HEK293 (cell line): ENCODE results near the gene RCL1.
"Not testable (repeated sequence)": the region's sequence is repeated elsewhere in the genome, so short reads cannot be mapped to it uniquely, and the experiment has no call there.

Experiments used
- CTCF ChIA-PET: fragments of 350-600 bp; formaldehyde crosslinking; extraction: SDS; loops from one replicate; lab custom pipeline; 2021; ENCODE audit warnings: antibody characterized with exemption; lab: Yijun Ruan, JAX
- POLR2A ChIA-PET: fragments of 300-600 bp; formaldehyde crosslinking; extraction: SDS; loops from one replicate; lab custom pipeline; 2020; ENCODE audit warnings: antibody characterized with exemption, inconsistent platforms; lab: Yijun Ruan, JAX
- H3K27ac ChIP-seq: fragments of 200-500 bp; sonication (Bioruptor generic); 2 replicates; pipeline ENCODE4 v1.5.1; 2014; ENCODE audit warnings: low read depth, low read length, control low read depth, inconsistent platforms; ENCODE audit errors: extremely low read depth
- H3K36me3 ChIP-seq, 2 experiments: fragments of 200-500 bp in 1 of 2; sonication (Bioruptor generic) in 1 of 2; 1 replicate in 1 of 2; 2 replicates in 1 of 2; pipeline ENCODE4 v1.5.1; 2014 to 2017; ENCODE audit warnings: inconsistent platforms in 2 of 2, low read length in 2 of 2; ENCODE audit not compliant: control insufficient read depth in 2 of 2, insufficient read depth in 1 of 2
- H3K4me1 ChIP-seq: fragments of 200-500 bp; sonication (Bioruptor generic); 2 replicates; pipeline ENCODE4 v1.5.1; 2014; ENCODE audit warnings: mild to moderate bottlenecking, low read length, inconsistent platforms; ENCODE audit not compliant: control insufficient read depth, insufficient read depth
- H3K4me3 ChIP-seq: 2 replicates; pipeline ENCODE4 v1.5.1; 2011; ENCODE audit warnings: low read depth, mild to moderate bottlenecking, control low read depth, low read length, moderate library complexity
- H3K9me3 ChIP-seq: fragments of 200-500 bp; sonication (Bioruptor generic); 2 replicates; pipeline ENCODE4 v1.5.1; 2014; ENCODE audit warnings: low read depth, low read length, inconsistent platforms; ENCODE audit not compliant: control insufficient read depth, insufficient read depth
- GLIS1 ChIP-seq: fragments of 450-650 bp; formaldehyde crosslinking; IDR thresholded peaks from 2 replicates; pipeline ENCODE4 v1.5.1; 2016; ENCODE audit warnings: missing biosample characterization, missing genetic modification characterization
- IKZF3 ChIP-seq: fragments of 450-650 bp; IDR thresholded peaks from 2 replicates; pipeline ENCODE4 v1.5.0; 2018; ENCODE audit warnings: missing biosample characterization, mild to moderate bottlenecking, missing genetic modification characterization, moderate library complexity
- SETDB1 ChIP-seq: IDR thresholded peaks from one replicate; pipeline ENCODE4 v1.6.1; 2017; ENCODE audit warnings: mild to moderate bottlenecking, low read length, moderate library complexity, mixed read lengths; ENCODE audit not compliant: insufficient read length
- ZFHX2 ChIP-seq: fragments of 450-650 bp; formaldehyde crosslinking; conservative IDR thresholded peaks from 2 replicates; pipeline ENCODE4 v1.5.1; 2016; ENCODE audit warnings: missing biosample characterization, missing genetic modification characterization
- ZNF121 ChIP-seq: fragments of 450-650 bp; formaldehyde crosslinking; IDR thresholded peaks from 2 replicates; pipeline ENCODE4 v1.5.1; 2016; ENCODE audit warnings: missing biosample characterization, missing genetic modification characterization
- ZNF140 ChIP-seq: fragments of 450-650 bp; formaldehyde crosslinking; IDR thresholded peaks from 2 replicates; pipeline ENCODE4 v1.5.1; 2016; ENCODE audit warnings: missing biosample characterization, missing genetic modification characterization
- ZNF146 ChIP-seq: fragments of 450-650 bp; formaldehyde crosslinking; IDR thresholded peaks from 2 replicates; pipeline ENCODE4 v1.5.1; 2016; ENCODE audit warnings: missing biosample characterization, missing genetic modification characterization
- ZNF157 ChIP-seq: fragments of 450-650 bp; formaldehyde crosslinking; IDR thresholded peaks from 2 replicates; pipeline ENCODE4 v1.5.1; 2016; ENCODE audit warnings: missing biosample characterization, missing genetic modification characterization
- ZNF18 ChIP-seq: fragments of 450-650 bp; formaldehyde crosslinking; IDR thresholded peaks from 2 replicates; pipeline ENCODE4 v1.5.1; 2016; ENCODE audit warnings: missing biosample characterization, missing genetic modification characterization
- ZNF26 ChIP-seq: fragments of 450-650 bp; formaldehyde crosslinking; IDR thresholded peaks from 2 replicates; pipeline ENCODE4 v1.5.1; 2016; ENCODE audit warnings: missing biosample characterization, missing genetic modification characterization
- ZNF37A ChIP-seq: fragments of 450-650 bp; IDR thresholded peaks from 2 replicates; pipeline ENCODE4 v1.5.1; 2018; ENCODE audit warnings: missing biosample characterization, missing genetic modification characterization
- ZNF514 ChIP-seq: fragments of 450-650 bp; formaldehyde crosslinking; IDR thresholded peaks from 2 replicates; pipeline ENCODE4 v1.5.1; 2016; ENCODE audit warnings: missing biosample characterization, missing genetic modification characterization
- ZNF645 ChIP-seq: fragments of 450-650 bp; formaldehyde crosslinking; IDR thresholded peaks from 2 replicates; pipeline ENCODE4; 2016; ENCODE audit warnings: missing biosample characterization, missing genetic modification characterization
- ZNF654 ChIP-seq: fragments of 450-650 bp; formaldehyde crosslinking; IDR thresholded peaks from 2 replicates; pipeline ENCODE4 v1.5.1; 2016; ENCODE audit warnings: low read depth, missing biosample characterization, missing genetic modification characterization
- ZNF664 ChIP-seq: fragments of 450-650 bp; formaldehyde crosslinking; IDR thresholded peaks from 2 replicates; pipeline ENCODE4 v1.5.1; 2016; ENCODE audit warnings: missing biosample characterization, missing genetic modification characterization
- ZNF677 ChIP-seq: fragments of 450-650 bp; IDR thresholded peaks from 2 replicates; pipeline ENCODE4 v1.5.0; 2018; ENCODE audit warnings: missing biosample characterization, mild to moderate bottlenecking, missing genetic modification characterization, moderate library complexity
- ZNF701 ChIP-seq: fragments of 450-650 bp; formaldehyde crosslinking; IDR thresholded peaks from 2 replicates; pipeline ENCODE4 v1.5.1; 2016; ENCODE audit warnings: missing biosample characterization, missing genetic modification characterization
- ZNF843 ChIP-seq: fragments of 450-650 bp; formaldehyde crosslinking; IDR thresholded peaks from 2 replicates; pipeline ENCODE4 v1.5.1; 2016; ENCODE audit warnings: missing biosample characterization, missing genetic modification characterization
- ZSCAN30 ChIP-seq: fragments of 450-650 bp; IDR thresholded peaks from 2 replicates; pipeline ENCODE4 v1.5.1; 2018; ENCODE audit warnings: missing biosample characterization, mild to moderate bottlenecking, missing genetic modification characterization, moderate library complexity
- TF ChIP-seq, protein P1 (sequence below): fragments of 450-650 bp; formaldehyde crosslinking; IDR thresholded peaks from 2 replicates; pipeline ENCODE4 v1.5.1; 2016; ENCODE audit warnings: missing biosample characterization, missing genetic modification characterization

RCL1 gene

DNA sequence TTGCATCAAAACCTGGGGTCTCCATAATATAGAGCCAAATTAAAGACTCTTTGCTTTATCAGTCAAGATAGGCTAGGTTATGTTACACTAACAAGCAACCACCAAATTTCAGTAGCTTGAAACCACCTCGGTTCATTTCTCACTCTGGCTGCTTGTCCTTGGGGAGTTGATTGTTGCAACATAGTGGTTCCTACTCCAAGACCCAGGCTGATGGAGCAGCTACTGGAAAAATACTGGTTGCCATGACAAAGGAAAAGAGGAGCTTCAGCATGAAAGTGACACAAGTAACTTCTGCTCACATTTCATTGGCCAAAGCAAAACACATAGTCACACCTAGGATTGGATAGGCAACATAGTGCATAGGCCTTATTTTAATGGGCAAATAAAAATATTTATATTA is 18.5 kb upstream of the RCL1 start (continued):
- TF ChIP-seq ZNF701 (tag by site-specific recombination) = no peak
- TF ChIP-seq ZNF140 (tag by site-specific recombination) = no peak
- no peak for TF ChIP-seq ZNF18
- TF ChIP-seq ZNF664 (tag by site-specific recombination) = no peak
- no peak for TF ChIP-seq ZNF37A (tag by site-specific recombination)
- no peak for TF ChIP-seq ZNF654 (tag by site-specific recombination)
- TF ChIP-seq ZNF157 (tag by site-specific recombination) = no peak
- no peak for TF ChIP-seq ZNF645 (tag by site-specific recombination)
- TF ChIP-seq ZNF514 = no peak
- TF ChIP-seq IKZF3 = no peak
- TF ChIP-seq ZNF26 = no peak

DNA sequence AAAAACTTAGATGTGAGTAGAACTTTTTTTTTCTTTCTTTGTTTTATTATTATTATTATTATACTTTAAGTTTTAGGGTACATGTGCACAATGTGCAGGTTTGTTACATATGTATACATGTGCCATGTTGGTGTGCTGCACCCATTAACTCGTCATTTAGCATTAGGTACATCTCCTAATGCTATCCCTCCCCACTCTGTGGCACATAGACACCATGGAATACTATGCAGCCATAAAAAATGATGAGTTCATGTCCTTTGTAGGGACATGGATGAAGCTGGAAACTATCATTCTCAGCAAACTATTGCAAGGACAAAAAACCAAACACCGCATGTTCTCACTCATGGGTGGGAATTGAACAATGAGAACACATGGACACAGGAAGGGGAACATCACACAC is 17.8 kb upstream of the RCL1 start:
- H3K4me3 ChIP-seq, H3K9me3 ChIP-seq, CTCF ChIA-PET, H3K36me3 ChIP-seq, H3K27ac ChIP-seq, POLR2A ChIA-PET, H3K4me1 ChIP-seq: not testable (repeated sequence)
- peak; percentile 73 for TF ChIP-seq ZNF146 (tag by site-specific recombination)
- TF ChIP-seq, protein P1, sequence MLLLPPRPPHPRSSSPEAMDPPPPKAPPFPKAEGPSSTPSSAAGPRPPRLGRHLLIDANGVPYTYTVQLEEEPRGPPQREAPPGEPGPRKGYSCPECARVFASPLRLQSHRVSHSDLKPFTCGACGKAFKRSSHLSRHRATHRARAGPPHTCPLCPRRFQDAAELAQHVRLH (tag by site-specific recombination) = 0 out of 2 replicates have a peak, but pooled peaks have one; percentile 11

GRCh38 chr9:4780651-4781050 is 12.1 kb upstream of the RCL1 start:
- Histone ChIP-seq H3K27ac (no peak overlapping the region), H3K9me3 (no peaks in the 10 kb centered on the region), H3K4me3 (no peak overlapping the region), H3K4me1 (no peaks in the 10 kb centered on the region), H3K36me3 (no peaks in the 10 kb centered on the region)
- TF ChIP-seq ZNF677 (tag by site-specific recombination) = no peak
- TF ChIP-seq ZNF843 (tag by site-specific recombination) = no peak
- TF ChIP-seq ZFHX2 (tag by site-specific recombination) = no peak
- POLR2A ChIA-PET = no interaction called here
- CTCF ChIA-PET = interaction anchor here (0.6 to 1.2 kb wide), 4 partner anchors 13 to 1037 kb away, joined by 4 to 9 read pairs (median 6); no protein-coding TSS in a partner anchor

- no peaks in the 10 kb centered on the region for H3K36me3 ChIP-seq
- H3K4me3 ChIP-seq = no peak overlapping the region
- CTCF ChIA-PET = interaction anchor here (0.6 to 1.2 kb wide), 6 partner anchors 13 to 1037 kb away, joined by 3 to 9 read pairs (median 4); no protein-coding TSS in a partner anchor
- TF ChIP-seq GLIS1 (0 out of 2 replicates have a peak, but pooled peaks have one; percentile 19), SETDB1 (no peak), ZSCAN30 (no peak), ZNF121 (tag by site-specific recombination) (no peak), ZNF140 (tag by site-specific recombination) (no peak)
- TF ChIP-seq, all 188 proteins: peak for 1
- no peak overlapping the region for H3K27ac ChIP-seq
- H3K4me1 ChIP-seq = no peaks in the 10 kb centered on the region
- POLR2A ChIA-PET = interaction anchor here (0.6 kb wide), 1 partner anchor 566 kb away, joined by 3 read pairs; no protein-coding TSS in a partner anchor
- no peaks in the 10 kb centered on the region for H3K9me3 ChIP-seq
Observed at GRCh38 chr9:4781408-4781807, 11.3 kb upstream of the RCL1 start.

DNA sequence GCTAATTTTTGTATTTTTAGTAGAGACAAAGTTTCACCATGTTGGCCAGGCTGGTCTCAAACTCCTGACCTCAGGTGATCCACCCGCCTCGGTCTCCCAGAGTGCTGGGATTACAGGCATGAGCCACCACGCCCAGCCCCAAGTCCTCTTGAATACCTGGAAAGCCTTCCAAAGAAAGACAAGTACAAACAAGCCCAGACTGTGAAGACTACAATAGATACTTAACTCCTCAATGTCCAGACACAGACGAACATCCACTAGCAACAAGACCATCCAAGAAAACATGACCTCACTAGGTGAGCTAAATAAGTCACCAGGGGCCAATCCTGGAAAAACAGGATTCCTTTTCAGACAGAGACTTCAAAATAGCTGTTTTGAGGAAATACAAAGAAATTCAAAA is 9.6 kb upstream of the RCL1 start:
- not testable (repeated sequence) for H3K4me3 ChIP-seq
- CTCF ChIA-PET = interaction anchor here (0.6 to 1.7 kb wide), 4 partner anchors 14 to 991 kb away, joined by 3 to 7 read pairs (median 6); no protein-coding TSS in a partner anchor
- POLR2A ChIA-PET = interaction anchor here (0.7 kb wide), 1 partner anchor 44 kb away, joined by 4 read pairs; no protein-coding TSS in a partner anchor

More for the DNA sequence above, 9.6 kb upstream of the RCL1 start:
- H3K27ac ChIP-seq, H3K9me3 ChIP-seq, H3K4me1 ChIP-seq, H3K36me3 ChIP-seq: not testable (repeated sequence)
